NCI-H187 treated with DMSO at 0.1 percent for 48 hours (cell line): ENCODE data around the gene STEAP2.
"Not testable (repeated sequence)": the region's sequence is repeated elsewhere in the genome, so short reads cannot be mapped to it uniquely, and the experiment has no call there.

Experiments
- DNase-seq: peaks from one replicate; lab custom pipeline; 2025; lab: John Stamatoyannopoulos, UW

The STEAP2 gene

DNA sequence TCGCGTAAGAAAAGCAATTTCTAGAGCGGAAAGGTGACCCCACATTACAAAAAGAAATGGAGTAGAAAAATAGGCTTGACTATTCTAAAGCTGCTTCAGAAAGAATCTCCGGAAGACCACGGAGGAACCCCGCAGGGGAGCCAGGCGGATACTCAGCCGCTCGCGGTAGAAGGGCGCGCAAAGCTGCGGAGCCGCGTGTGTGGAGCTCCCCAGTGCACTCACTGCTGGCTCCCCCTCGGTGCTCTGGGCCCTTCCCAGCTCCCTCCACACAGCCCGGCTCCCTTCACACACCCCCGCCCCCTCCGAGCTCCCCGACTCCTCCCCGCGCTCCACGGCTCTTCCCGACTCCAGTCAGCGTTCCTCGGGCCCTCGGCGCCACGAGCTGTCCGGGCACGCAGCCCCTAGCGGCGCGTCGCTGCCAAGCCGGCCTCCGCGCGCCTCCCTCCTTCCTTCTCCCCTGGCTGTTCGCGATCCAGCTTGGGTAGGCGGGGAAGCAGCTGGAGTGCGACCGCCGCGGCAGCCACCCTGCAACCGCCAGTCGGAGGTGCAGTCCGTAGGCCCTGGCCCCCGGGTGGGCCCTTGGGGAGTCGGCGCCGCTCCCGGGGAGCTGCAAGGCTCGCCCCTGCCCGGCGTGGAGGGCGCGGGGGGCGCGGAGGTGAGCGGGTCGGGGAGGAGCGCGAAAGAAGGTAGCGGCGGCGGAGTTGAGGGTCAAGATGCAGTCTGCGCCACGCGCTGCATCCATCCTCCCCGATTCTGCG is at the start of gene STEAP2:
TSS of gene STEAP2 (plus strand) at position 350 of the 758 bp plus-strand sequence. CDS start 13,343 bp downstream, outside the sequence.
- DNase-seq: peak; percentile 16

DNA sequence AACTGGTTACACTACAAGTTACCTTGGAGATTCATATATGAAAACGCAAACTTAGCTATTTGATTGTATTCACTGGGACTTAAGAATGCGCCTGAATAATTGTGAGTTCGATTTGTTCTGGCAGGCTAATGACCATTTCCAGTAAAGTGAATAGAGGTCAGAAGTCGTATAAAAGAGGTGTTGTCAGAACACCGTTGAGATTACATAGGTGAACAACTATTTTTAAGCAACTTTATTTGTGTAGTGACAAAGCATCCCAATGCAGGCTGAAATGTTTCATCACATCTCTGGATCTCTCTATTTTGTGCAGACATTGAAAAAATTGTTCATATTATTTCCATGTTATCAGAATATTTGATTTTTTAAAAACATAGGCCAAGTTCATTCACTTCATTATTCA is 48.0 kb upstream of the STEAP2 start:
- DNase-seq: no peak

DNA sequence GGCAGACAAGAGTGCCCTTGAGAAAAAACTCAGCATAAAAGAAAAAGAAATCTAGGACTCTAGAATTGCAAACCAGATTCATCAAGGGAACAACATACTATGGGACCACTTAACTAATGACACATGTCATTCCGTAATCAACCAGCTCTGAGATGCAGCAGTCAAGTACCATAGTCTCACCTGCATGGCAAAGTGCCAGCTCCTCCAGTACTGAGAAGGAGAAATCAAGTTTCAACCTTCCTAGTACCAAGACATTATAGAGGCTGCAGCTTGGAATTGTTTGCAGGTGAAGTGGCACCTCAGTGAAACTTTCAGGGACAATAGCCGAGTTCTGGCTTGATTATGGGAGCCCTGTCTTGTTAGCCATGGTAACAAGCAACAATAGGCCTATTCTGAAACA is 45.8 kb upstream of the STEAP2 start:
- no peak for DNase-seq

DNA sequence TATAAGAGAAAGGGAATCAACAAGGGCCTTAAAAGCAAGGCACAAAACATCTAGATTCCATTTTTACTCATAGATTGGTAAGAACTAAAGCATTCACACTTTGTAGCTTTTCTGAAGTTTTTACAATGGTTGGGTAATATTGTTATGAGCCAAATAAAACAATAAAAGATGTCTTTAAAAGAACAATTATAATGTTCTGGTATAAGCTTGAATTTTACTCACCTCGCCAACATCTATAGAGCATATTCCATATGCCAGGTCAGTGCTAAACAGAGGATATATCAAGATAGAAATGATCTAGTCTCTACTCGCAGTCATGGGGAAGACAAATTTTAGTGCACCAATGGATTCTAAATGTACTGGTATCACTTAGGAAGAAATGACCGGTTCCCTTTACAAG is 45.4 kb upstream of the STEAP2 start:
- no peak for DNase-seq

DNA sequence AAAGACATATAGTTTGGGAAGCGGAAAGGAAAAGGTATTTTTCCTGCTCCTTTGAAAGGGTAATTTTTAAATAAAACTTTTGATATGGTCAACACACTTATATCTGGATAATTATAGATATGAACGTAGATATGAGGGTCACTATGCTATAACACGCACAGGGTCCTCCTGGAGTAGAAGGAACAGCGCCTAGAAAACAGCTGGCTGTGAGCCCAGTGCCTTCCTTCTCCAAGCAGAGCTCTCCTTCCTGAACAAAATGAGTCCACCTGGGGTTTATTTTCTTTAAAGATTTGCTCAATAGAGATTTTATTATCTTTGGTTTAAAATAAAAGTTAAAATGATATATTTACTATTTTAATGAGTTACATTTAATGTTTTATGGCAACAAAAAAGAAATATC is 44.2 kb upstream of the STEAP2 start:
- DNase-seq: no peak

DNA sequence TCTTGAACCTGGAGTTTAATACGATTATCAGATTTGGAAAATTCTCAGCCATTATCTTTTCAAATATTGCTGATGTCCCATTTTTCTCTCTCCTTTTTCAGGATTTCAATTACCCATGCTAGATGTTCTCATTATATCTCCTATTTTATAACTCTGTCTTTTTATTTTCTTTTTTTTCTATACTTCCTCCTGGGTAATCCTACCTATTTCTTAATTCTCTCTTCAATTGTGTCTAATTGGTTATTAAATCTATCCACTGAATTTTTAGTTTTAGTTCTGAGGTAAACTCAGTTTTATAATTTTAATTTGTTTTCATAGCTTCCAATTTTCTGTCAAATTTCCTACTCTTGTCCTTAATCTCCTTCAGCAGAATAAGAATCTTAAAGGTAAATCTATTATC is 41.6 kb upstream of the STEAP2 start:
- no peak for DNase-seq

DNA sequence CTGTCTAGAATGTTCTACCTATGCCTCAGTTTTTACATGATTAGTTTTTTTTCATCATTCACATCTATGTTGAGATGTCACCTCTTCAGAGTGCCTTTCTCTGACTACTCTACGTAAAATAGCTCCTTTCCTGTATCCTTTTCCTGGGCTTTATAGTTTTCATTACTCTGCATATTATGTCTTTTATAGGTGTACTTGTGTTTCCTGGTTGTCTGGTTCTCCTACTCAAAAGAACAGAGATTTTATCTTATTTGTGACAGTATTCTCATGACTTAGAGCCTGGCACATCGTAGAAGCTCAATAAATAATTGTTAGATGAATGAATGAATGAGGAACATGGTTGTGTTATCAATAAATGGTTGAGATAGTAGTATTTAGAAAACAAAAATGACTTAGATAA is 39.4 kb upstream of the STEAP2 start:
- no peak for DNase-seq

DNA sequence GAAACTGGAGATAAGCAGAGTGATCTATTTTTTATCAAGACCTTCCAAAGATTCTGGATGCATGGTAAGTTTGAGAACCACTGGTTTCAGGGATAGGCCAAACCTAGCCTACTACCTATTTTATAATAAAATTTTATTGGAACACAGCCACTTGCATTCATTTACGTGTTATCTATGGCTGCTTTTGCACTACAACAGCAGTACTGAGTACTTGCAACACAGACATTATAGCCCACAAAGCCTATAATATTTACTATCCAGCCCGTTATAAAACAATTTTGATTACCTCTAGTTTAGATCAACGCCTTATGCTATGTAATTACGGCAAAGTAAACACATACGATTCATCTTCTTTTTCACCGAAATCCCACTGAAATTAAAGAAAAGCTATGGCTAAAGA is 38.9 kb upstream of the STEAP2 start:
- no peak for DNase-seq

DNA sequence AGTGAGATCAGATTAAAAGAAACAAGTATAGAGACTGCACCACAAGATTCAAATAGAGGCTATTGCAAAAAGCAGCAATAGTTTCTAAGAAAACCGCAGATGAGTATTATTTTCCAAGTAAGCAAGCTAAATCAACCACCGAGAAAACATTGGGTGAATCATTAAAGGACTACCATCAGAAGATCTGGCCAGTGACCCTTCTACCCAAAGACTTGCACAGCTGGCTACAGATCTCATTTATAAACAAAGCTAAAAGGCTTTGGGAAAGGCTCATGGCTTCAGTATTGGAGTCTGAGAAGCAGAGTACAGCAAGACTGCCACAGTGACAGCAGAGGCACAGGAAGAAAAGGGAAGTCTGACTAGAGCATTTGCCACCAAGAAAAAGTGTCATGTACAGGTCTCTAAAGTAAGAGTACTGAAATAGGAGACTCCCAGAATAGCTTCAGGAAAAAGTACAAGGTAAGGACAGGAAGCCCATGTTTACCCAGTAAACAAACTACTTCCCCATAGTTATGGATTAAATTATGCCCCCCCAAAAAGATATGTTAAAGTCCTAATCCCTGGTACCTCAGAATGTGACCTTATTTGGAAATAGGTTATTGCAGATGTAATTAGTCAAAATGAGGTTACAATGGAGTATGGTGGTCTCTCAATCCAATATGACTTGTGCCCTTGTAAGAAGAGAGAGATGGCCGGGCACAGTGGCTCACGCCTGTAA is 38.3 kb upstream of the STEAP2 start:
- DNase-seq: no peak

DNA sequence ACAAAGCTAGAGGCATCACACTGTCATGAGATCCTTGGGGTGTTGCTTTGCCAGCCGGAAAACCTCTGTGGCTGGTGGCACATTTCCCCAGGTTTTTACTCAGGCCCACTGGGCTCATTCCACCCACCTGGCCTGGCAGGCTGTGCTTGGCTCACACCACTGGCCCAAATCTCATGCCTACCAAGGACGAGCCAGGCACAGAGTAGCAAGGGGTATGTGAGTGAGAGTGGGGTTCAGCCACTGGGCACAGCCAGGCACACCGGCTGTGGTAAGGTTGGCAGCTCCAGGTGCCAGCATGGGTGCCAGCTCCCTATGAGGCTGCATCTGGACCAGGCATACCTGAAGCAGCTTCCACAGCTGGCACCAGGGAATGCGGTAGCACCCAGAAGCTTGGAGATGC is 35.9 kb upstream of the STEAP2 start:
- no peak for DNase-seq

DNA sequence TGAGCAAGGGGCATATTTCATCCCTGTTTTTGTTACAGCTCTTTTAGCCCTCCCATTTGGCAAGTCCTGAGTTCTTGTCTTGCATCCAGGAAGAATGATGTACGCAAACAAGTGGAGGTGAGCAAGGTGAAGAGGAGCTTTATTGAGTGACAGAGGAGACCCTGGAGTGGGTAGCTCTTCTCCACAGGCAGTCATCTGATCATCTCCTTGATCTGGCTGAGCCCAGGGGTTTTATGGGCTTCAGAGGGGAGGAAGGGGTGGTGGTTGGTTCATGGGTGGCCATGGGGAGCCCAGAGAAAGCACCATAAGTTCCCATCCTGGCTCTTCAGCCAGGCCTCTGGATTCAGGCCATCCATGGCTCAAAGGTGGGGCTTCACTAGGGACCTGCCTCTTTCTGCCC is 35.3 kb upstream of the STEAP2 start:
- no peak for DNase-seq

DNA sequence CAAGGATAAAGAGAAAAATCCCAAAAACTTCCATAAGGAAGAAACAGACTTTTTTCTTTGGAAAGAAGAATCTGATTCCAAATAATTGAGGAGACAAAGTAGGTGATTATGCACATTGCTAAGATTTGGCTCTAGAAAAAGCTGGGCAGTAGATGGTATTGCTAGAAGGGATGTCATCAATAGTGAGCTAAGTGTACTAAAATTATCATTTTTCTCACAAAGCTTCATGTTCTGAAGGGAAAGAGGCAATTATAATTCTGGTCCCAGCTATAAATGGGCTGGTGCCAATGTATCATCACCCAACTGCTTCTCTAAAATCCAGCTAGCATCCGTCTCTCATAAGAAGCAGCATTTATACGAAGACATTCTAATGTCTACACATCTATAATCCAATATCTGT is 33.4 kb upstream of the STEAP2 start:
- no peak for DNase-seq

DNA sequence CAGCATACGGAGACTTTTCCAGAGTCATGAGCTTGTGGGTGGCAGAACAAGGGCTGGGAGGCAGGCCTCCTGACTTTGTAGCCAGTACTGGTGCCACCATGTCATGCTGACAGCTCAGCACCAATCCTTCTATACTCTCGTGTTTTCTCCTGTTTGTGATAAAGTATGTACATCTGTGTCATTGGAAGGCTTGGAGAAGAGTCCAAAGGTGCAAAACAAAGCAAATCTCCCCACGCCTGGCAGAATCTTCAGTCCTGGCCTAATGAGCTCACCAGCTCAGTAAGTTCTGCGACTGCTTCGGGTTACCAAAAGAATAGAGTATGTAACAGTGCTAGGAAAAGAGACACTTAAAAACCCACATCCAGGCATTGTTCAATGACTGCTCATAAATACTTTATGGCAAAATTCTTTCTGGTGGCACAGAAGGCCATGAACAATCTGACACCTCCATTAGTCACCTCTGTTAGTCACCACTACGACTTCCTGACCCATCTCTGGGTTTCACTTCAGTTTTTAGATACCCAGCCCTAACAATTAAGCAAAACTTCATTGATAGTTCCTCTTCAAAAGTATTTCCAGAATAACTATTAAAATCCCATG is 32.8 kb upstream of the STEAP2 start:
- DNase-seq: no peak

DNA sequence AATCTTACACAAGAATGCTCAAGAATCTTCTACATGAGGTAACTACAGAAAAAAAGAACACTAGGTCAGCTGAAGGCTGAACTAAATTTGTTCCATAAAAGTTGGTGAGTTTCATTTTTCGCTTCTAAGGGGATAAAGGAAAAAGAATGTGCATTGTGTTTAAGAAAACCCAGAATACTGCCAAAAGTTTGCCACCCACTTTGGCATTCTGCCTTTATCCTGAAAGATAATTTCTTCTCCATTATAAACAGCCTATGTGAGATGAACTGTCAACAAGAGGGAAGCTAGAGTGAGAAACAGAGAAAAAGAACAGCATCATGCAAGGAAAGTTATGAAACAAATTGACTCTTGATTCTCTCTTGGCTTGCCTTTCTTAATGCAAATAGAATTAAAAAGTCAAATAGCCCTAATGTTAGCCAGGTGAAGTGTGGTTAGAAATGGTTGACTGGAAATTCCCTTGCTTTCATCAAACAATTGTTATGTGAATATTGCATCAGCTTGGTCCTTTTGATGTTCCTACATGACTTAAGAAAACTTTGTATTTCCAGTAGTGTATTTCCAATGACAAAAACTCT is 31.4 kb upstream of the STEAP2 start:
- DNase-seq: no peak

DNA sequence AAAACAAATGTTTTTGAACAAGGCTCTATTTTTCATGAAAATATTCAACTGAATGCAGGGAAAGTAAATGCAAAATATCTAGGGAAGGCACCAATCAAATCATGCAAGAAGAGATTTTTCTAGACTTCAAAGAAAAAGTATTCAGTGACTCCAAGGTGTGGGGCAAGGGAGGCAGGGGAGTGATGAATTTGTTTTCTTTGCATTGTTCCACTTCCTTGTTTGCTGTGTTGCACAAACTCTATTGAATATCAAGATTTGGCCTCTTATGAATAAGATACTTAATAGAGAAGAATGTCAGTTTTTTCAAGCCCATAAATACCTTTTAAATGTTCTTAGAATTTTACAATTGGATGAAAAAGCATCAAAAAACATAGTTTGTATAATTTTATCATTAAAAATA is 30.9 kb upstream of the STEAP2 start:
- DNase-seq: no peak

DNA sequence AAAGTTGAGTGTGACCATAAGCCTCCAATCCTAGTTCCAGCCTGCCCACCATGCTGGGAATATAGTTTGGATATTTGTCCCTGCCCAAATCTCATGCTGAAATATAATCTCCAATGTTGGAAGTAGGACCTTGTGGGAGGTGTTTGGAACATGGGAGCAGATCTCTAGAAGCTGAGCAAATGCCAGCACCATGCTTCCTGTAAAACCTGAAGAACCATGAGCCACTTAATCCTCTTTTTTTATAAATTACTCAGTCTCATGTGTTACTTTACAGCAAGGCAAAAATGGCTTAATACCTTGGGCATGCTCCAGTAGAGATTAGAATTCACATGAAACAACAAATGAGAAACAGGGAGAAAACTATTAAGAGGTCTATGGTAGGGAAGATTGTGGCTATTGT is 30.1 kb upstream of the STEAP2 start:
- no peak for DNase-seq

DNA sequence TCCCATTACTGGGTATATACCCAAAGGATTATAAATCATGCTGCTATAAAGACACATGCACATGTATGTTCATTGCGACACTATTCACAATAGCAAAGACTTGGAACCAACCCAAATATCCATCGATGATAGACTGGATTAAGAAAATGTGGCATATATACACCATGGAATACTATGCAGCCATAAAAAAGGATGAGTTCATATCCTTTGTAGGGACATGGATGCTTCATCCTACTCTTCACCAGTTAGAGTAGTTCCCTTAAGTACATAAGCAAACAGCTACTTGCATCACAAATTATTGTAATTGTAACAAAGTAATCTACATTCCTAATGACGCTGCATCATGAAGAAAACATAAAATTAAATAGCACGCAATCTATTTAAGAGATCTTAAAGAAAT is 25.2 kb upstream of the STEAP2 start:
- not testable (repeated sequence) for DNase-seq

DNA sequence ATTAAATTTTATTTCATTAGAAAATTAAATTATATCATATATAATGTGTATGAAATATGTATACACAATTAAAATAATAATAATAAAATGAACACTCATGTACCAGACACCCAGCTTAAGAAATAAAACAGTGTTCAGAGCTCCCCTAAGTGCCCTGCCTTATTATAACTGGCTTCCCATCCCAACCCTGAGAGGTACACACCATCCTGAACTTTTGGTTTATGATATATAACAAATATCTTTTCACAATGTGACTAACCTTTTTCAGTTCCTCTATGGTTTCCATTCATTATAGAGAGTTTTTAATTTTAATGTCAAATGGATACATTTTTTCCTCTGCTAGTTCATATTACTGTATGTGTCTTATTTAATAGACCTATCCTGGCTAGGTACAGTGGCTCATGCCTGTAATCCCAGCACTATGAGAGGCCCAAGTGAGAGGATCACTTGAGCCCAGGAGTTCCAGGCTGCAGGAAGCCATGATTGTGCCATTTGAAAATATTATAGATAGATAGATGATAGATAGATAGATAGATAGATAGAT is 24.0 kb upstream of the STEAP2 start:
- no peak for DNase-seq

DNA sequence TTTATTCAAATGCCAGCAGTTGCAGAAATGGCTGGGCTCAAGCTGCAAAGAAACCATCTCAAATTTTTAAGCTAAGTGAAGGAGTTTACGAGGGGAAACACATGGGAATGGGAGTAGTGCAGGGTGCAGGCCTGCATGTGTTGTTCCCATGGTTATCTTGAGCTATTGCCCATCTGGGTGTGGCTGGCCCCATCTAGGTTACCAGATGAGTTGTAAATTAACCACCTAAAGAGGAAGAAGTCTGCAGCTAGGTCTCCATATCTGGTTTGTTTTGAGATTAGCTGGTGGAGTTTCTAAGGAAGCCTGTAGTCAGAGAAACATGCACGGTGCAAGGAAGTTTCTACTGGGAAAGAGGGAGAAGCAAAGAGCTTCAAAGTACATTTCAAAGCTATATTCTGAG is 23.3 kb upstream of the STEAP2 start:
- no peak for DNase-seq

DNA sequence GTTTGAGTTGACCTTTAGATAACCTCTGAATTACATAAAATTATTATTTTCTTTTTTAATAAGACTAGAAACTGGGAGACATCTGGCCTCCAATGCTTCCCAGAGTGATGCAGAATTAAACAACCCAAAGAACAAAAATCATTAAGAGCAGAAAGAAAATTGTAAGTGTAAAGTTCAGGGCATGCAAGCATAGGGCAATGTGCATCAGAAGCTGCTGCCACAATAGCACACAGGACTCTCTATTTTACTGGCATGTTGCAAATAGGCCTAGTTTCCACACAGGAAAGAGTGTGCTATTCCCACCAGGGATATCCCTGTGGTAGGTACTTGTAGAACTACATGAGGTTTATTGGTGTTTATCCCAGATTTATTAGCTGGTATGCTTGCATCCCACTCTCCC is 20.5 kb upstream of the STEAP2 start:
- no peak for DNase-seq

DNA sequence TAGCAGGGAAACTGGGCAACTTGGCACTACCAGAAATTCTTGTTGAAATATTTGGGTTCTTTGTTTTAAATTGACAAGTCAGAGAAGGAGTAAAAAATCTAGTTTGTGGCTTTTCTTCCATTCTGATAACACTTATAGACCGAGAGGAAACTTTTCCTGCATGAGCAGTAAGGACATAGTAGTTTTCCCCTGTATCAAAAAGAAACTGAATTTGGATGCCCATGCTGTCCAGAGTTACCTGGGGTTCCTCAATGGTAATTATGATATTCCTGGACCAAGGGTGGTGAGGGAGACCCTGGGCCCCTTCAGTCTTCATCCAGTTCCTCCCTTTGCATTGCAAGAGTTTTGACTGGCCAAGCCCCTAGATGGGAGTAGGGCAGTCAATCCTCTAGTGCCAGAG is 19.9 kb upstream of the STEAP2 start:
- no peak for DNase-seq

DNA sequence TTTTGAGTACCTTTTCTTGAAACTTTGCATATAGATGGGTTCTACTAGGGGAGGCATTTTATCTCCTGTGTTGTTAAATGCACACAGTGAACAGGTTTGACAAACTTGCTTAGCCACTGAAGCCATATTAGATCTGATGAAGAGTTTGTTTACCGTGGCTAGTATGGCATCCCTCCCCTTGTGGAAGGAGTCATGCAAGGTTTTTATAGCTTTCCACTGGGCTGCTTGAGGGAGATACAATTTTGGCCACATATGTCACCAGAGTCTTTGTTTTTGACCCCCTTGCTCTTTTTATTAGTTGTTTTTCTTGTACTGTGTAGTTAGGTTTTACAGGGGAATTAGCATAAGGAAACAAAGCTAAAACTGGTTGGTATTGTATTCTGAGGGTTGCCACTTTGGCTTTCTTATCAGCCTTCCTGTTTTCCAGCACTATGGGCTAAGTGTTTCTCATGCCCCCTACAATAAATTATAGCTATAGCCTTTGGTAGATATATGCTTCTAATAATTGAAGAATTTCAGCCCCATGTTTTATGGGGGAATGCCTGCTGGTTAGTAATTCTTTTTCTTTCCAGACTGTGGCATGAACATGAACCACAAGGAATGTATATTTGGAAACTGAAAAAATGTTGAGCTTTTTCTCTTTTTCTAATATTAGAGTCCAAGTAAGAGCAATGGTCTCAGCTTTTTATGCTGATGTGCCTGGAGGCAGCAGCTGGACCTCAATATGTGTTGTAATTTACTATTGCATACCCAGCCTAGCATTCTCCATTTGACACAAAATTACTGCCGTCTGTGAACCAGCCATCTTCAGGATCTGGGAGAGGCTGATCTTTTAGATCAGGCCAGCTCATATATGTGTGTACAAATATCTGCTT is 18.4 kb upstream of the STEAP2 start:
- no peak for DNase-seq
